Stimulated activated CD8-positive, alpha-beta memory T cell treated with anti-CD3 and anti-CD28 coated beads, Interleukin-4, amount 100 ng/mL, for 4 hours (primary cell): ENCODE results near the gene BAZ2B.

ENCODE experiments used
- DNase-seq, 2 donors: peaks; one replicate each; pipeline ENCODE4 v3.0.0-alpha.2; 2020; ENCODE audit warnings: low read depth in 2 of 2, low spot score in 1 of 2

Gene BAZ2B

DNA sequence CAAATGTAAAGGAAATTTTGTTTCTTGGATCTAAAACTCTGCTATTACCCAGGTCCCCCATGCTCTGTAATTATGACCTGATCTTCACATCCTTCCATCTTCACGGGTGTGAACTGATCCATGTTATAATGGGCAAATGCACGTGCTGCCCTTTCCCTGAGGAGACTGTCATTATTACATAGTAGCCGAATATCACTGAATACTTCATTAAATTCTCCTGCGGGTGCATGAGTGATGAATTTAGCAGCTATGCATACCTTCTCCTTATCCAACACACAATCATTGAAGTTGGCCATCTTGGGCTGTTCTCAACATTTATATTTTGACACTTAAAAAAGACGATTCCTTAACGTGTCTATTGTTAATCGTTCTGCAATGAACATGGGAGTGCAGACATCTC lies 153.4 kb downstream of the BAZ2B start:
- no peak for DNase-seq

GRCh38 chr2:159462201-159462785 lies 154.1 kb downstream of the BAZ2B start:
- DNase-seq, result no peak

DNA sequence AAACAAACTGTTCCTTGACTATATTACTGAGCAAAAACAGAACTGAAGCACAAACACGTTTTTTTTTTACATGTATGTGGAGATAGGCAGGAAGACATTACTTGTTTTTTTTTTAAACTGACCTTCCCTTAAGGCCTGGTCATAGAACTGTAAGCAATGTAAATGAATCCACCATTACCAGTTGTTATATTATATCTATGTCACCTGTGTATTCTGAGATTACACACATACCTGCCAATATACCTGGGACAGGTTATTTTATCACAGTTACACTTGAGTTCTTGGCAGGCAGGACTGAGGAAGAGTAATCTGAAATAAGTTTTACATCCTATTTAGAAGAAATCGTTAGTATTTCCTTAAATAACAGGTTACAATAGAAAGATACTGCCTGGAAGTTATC lies 155.3 kb downstream of the BAZ2B start:
- no peak for DNase-seq

GRCh38 chr2:159460227-159460626 lies 156.1 kb downstream of the BAZ2B start:
- no peak for DNase-seq

GRCh38 chr2:159459279-159459678 lies 157.1 kb downstream of the BAZ2B start:
- no peak for DNase-seq

DNA sequence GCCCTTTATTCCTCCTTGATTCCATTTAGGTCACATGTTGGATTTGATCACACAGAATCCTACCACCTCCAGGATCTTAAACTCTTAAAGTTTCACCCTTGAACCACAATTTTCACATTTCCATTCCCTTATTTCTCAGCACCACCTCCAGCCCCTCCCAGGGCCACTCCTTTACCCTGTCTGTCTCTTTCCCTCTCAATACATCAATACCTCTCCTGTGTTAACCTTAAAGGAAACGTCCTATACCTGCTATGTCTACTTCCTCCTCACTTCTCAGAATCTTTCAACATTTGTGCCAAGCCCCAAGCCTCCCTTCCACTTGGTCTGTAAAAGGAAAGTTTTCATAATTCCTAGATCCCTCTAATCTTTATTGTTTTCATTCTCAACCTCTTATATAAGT lies 158.8 kb downstream of the BAZ2B start:
- no peak for DNase-seq

DNA sequence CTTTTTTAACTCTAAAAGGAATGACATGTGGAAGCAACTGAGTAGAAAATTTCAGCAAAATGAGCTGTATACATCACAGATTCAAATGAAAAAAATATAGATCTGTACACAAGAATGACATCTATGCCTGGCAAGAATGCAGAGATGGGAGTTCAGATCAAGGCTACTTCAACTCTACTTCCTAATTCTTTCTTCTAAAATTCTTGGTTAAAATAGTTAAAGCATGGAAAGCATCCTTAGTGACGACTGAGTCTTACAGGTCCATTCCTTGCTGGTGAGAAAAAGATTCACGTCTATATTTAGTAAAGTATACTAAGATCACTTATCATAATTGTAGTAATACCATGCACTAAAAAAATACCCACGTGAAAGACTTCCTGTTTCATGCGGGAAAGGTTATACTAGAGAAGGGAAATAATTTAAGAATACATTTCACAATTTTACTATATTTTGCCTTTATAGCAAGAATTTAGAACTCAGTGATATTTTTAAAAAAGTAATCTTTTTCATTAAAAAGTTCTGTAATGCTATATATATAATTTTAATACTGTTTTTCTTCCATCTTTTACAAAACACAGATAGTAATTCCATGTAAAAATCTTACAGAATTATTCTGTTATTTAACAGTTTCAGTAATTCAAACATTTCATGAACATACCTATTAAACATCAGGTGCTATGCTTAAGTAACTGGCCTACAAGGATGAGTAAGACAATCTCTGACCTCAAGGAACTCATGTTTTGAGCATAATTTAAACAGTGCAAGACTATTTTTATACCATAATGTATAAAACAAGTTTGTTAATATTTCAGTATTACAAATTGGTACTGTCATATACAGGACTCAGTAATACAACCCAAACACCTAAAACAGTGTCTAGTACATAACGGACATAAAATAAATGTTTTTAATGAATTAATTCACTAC lies 159.6 kb downstream of the BAZ2B start:
- DNase-seq, result no peak

DNA sequence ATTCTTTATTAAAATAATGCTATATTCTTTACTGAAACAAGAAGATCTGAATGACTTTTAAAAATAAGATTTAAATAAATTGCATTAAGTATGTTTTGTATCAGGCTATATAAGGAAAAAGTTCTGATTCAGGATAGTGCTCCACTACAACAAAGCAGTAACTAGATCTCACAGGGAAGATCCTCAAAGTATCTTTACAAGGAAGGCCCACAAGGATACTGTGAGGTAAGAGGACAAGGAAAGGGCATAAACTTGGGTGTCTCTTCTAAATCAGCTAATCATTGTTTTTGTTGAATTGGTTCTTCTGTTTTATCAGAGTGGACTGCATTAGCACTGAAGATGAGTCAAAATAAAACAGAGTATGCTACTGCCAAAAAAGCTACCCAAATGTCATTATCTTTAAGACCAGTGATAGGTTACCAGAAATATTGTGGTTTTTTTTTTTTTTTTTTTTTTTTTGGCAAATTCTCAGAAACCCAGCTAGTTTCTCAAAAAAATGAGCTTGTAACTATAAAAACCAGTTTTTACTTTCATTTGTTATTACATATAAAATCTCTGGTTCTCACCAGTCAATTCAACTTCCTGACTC lies 160.9 kb downstream of the BAZ2B start:
- DNase-seq, result no peak

GRCh38 chr2:159454185-159454584 lies 162.2 kb downstream of the BAZ2B start:
- no peak for DNase-seq

GRCh38 chr2:159450180-159450579 lies 166.2 kb downstream of the BAZ2B start:
- no peak for DNase-seq

GRCh38 chr2:159449504-159450124 lies 166.7 kb downstream of the BAZ2B start:
- DNase-seq, result no peak

GRCh38 chr2:159446817-159447216 lies 169.5 kb downstream of the BAZ2B start:
- no peak for DNase-seq

- no peak for DNase-seq
These were observed 170.1 kb downstream of the BAZ2B start for GRCh38 chr2:159446201-159446600.

GRCh38 chr2:159445307-159445706 lies 171.0 kb downstream of the BAZ2B start:
- DNase-seq, result no peak

DNA sequence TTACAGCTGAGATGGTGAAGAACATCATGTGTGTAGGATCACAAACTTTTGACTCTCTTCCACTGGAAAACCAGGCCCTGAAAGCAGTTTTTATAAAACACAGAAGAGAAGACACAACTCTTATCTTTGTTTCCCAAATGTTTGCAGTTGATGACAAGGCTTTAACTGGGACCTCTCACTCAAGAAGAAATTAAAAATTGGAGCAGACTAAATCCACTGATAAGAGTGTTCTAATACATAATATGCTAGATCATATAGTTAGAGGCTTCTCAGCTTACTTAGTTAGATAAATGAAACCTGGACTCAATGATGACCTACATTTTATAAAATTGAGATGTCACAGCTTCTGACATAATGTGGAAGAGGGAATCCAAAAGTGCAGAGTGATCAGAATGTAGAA lies 171.6 kb downstream of the BAZ2B start:
- no peak for DNase-seq

DNA sequence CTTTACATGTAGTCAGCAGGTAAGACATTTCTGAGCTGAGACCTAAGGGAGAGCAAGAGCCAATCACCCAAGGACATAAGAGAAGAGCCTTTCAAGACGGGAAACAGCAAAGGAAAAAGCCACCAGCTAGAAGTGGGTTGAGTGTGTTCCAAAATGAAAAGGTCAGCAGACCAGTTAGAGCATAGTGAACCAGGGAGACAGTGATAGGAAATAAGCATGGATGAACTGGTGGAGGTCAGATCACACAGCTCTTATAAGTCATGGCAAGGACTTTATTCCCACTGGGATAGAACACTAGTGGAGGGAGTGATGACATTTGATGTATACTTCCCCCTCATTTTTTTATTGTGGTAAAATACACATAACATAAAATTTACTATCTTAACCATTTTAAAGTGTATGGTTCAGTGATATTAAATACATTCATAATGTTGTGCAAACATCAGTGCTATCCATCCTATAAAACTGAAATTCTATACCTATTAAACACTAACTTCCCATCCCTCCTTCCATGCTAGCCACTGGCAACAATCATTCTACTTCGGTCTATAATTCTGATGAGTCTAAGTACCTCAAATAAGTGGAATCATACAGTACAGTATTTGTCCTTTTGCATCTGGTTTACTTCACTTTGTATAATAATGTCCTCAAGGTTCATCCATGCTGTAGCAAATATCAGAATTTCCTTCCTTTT lies 174.0 kb downstream of the BAZ2B start:
- DNase-seq, result no peak

GRCh38 chr2:159441182-159441581 lies 175.2 kb downstream of the BAZ2B start:
- DNase-seq, result no peak

- no peak for DNase-seq
These were observed 176.9 kb downstream of the BAZ2B start for GRCh38 chr2:159439421-159439820.

- DNase-seq, result no peak
These were observed 177.5 kb downstream of the BAZ2B start for GRCh38 chr2:159438720-159439353.

GRCh38 chr2:159438284-159438683 lies 178.1 kb downstream of the BAZ2B start:
- no peak for DNase-seq

GRCh38 chr2:159432610-159433009 lies 183.7 kb downstream of the BAZ2B start:
- DNase-seq, result no peak
